Measurements from ENCODE around the gene FOXO6. TPM values are rescaled to one million over a fixed set of nuclear protein-coding genes. Genes with fewer than 3 reads are reported as not detected.

The FOXO6 gene
- polyA plus RNA-seq, 3 donors: 2.3 to 2.6 (median 2.4) TPM

GRCh38 chr1:41364442-41365319, 3.4 kb downstream of the FOXO6 start:
- DNase-seq: no peak

DNA sequence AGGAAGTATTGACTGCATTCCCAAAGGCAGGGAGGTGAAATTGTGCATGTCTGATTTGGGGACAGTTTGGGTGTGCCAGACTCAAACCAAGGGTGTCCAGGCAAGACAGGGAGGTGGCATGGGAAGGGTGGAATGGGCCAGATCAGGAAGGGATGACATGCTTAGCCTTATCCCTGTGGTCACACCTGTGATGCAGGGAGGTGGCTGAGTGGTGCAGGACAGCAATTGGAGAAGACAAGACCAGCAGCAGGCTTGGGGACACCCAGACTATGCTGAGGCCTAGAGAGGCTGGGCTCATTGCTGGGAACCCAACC, 4.0 kb downstream of the FOXO6 start:
- no peak for DNase-seq

DNA sequence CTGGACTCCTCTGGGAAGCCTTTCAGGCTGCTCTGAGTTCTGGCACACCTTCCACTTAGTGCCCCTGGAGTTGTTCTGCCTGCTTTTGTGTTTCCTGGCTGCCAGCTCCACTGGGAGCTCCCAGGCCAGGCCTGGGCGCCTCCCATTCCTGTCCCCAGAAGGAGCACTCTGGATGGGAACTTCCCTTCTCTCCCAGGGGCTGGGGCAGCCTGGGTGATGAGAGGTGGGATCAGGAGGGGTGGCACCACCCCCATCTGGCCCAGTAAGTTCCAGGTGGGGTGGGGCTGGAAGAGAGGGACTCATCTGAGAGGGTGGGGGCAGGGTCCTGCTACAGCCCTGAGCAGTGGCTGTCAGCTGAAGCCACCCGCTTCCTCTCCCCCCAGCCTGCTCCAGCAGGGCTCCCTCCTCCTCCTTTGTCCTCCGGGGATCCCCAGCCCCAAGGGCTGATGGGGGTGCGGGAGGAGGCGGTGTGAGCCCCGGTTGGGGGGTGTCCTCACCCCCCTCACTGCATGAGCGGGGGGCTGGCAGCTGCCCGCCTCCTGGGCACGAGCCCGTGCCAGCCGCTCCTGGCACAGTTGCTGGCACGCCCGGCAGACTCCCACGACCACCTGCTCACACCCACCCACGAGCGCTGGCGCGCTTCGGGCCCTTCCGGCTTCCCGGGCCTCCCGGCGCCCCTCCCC, 4.7 kb downstream of the FOXO6 start:
- no peak for DNase-seq

DNA sequence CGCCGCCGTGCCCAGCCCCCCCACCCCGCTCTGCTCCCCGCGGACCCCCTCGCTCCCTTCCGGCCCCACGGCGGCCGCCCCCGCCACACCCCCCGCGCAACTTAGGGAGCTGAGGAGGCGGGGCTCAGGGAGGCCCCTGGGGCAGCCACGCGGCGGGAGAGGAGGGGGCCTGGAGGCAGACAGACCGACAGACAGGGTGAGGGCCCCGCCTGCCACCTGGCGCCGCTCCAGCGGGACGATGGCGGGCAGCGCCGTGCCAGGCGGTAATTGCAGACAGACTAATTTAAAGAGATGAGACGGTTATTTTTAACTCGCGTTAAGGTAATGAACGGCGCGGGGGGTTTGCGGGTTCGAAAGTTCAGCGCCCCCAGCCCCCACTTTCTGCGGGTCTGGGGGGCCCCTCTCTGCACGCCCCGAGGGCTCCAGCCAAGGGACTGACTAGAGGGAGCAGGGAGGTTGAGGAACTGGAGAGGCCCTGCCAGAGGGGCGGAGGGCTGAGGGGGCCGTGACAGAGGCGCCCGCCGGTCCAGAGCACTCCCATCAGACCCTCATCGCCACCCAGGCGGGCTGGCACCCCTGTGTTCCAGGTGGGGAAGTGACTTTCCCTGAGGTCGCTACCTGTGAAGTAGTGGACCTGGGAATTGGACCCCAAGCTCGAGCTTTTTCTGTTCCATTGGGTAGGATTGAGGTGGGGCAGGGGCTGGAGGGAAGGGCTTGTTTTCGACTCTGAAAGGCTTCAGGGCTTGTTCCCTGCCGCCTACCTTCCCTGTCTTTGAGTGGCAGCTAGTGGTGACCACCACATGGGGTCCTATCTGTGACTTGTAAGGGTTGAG, 5.4 kb downstream of the FOXO6 start:
- DNase-seq: no peak

- DNase-seq: no peak
Observed at GRCh38 chr1:41367288-41367642, 6.0 kb downstream of the FOXO6 start.

GRCh38 chr1:41368366-41368765, 7.1 kb downstream of the FOXO6 start:
- DNase-seq: no peak

DNA sequence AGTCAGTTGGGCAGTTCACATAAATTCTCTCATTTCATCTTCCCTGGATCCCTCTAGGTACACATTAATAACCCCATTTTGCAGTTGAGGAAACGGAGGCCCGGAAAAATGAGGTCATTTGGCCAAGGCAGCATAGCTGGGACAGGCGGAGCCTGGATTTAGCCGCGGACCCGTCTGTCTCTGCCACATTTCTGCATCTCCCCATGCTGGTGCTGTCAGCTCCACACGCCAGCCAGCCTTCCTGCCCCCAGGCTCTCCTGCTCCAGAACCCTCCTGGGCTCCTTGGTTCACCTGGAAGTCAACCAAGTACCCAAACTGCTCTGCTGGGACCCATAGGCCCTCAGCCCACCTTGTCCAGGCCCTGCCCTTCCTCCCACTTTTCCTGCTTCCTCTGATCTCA, 7.6 kb downstream of the FOXO6 start:
- DNase-seq: no peak

DNA sequence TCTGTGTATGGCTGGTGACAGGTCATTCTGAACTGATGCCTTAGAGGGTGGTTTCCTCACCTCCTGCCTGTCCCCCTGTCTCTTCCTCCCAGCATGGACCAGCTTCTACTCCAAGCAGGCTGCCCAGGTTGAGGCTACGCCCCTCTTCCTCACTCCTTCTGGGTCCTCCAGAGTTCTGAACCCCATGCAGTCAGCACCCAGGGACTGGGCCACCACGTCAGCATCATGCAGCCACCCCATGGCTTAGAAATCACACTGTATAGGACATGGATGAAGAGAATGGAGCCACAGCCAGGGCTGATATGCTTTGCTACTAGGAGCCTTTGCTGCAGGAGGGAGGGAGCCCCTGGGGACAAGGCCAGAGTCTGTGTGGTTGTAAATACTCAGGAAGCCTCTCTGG, 8.3 kb downstream of the FOXO6 start:
- DNase-seq: no peak

- no peak for DNase-seq
Observed at GRCh38 chr1:41370225-41370624, 9.0 kb downstream of the FOXO6 start.

DNA sequence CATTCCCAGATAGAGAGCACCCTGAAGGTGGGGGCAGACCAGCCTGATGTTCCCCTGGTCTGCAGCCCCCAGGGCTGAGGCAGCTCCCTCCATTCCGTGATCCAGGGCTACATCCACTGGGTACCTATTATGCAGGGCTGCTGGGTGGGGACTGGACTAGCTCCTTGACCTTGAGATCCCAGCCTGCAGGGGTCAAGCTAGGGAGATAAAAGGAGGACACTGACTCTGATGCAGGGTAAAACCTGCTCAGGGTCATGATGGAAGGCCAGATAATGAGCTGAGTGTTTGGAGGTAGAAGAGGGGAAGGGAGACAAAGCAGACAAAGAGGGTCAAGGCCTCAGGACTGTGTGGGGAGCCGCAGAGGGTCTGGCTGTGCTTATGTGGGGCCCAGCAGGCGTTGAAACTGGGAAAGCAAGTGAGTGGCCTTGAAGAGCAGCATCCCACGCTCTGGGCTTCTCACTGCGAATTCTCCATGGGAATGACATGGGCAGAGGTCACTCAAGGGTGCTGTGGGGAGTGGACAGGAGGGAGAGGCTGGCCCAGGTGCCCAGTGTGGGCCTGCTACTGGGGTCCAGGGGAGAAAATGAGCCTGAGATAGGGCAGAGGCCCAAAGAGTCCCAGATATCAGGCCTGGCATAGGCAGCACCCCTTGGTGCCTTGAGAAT, 9.7 kb downstream of the FOXO6 start:
- no peak for DNase-seq

DNA sequence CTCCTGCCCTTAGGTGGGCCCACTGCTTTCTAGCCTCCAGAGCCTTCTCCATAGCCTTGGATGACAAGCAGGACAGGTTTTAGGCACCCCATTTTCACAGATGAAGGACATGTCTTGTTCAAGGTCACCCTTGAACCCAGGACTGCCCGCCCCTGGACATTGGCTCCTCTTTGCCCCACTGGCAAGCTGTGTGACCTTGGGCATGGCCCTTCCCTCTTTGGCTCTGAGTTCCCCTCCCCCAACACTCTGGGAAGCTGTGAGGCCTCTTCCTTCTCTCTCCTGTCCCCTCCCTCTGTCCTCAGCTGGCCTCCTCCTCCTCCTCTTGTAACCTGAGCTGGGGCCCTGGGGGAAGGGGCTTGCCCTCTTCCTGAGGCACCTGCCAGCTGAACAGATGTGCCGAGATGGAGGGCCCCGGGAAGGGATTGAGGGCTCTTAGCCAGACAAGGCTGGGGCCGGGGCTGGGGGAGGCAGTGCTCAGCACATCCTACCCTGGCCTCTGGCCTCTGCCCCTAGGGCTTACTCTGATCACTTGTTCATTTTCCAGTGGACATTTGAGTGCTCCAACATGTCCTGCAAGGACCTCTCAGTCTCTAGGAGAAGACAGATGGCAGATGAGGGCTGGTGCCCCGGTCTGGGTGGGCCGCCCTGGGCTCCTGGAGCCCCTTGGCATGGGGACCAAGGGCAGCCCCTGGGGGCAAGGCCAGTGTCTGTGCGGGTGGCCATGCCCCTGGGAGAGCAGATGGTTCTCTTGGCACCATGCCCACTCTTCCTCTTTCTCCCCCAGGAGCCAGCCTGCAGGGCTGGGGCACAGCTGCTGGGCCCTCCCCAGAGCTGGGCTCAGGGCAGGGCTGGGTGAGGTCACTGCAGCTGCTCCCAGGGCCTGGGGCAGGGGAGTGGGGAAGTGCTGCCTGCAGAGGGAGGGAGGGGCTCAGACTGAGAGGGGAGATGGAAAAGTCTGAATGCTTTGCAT, 10.7 kb downstream of the FOXO6 start:
- DNase-seq: no peak

GRCh38 chr1:41372600-41372993, 11.4 kb downstream of the FOXO6 start:
- no peak for DNase-seq

GRCh38 chr1:41373373-41373772, 12.1 kb downstream of the FOXO6 start:
- no peak for DNase-seq

DNA sequence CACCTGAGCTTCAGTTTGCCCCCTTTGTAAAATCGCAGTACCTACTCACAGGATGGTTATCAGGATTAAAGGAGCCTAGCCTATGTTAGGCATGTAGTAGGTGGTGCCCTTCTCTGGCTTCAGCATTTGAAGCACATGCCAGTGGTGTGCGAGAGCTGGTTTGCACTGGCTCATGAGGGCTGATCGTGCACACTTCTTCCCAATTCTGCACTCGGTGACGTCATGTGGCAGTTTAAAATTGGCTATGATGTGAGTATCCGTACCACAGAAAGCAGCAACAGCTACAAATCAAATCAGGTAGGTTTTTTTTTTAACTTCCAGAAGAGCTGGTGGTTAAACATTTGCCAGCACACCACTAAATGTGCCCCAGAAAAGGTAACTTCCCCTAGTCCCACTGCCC, 13.5 kb downstream of the FOXO6 start:
- DNase-seq: no peak

DNA sequence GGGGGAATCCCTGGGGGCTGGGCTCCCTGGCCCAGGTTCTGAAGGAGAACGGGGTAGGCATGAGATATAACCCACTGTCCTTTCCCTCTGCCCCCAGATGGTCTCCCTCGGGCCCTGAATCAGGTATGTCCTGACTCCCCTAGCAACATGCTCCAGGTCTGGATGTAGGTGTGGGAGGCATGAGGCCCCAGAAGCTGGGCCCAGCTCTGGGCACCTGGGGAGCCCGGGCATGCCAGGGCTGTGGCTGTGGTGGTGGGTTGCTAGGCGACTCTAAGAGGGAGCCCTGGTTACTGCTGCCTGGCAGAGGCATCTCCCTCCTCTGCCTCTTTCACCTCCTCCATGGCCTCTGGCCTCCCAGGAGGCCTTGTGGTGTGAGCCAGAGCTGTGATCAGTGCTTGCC, 16.2 kb downstream of the FOXO6 start:
- no peak for DNase-seq

GRCh38 chr1:41378222-41378621, 17.0 kb downstream of the FOXO6 start:
- DNase-seq: no peak

- DNase-seq: no peak
Observed at GRCh38 chr1:41378999-41379737, 17.9 kb downstream of the FOXO6 start.

GRCh38 chr1:41379738-41380130, 18.5 kb downstream of the FOXO6 start:
- DNase-seq: no peak

- DNase-seq: no peak
Observed at GRCh38 chr1:41380195-41380594, 19.0 kb downstream of the FOXO6 start.

DNA sequence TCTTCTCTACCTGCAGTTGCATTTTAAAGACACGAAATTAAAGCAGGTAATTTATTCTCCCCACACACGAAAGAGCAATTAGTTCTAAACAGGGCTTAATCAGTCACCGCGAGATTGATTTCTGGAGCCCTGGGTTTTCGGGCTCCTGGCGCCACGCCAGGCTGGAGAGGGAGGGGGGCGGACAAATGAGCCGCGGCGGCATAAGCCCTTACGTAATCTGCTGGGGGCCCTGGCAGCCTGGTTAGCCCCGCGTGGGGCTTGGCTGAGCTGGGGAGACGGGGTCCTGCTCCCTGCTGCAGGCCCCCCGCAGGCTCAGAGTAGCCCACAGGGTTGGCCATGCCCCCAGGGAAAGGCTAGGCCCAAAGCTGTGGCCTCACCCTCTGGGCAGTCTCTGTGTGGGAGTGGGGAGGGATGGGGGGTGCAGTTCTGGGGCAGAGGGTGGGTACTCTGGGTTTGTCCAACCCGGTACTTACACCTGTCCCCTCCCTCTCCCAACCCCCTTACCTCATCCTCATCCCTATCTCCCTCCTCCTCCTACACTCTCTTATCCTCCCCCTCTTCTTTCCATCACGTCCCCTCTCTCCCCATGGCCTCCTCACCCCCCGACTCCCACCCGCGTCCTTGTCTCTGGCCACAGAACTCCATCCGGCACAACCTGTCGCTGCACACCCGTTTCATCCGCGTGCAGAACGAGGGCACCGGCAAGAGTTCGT, 19.9 kb downstream of the FOXO6 start:
- DNase-seq: no peak
